ENCODE measurements around the gene FNDC1. TPM values are rescaled to one million over a fixed set of nuclear protein-coding genes. Genes with fewer than 3 reads are reported as not detected.
A peak's percentile ranks its signal among the peaks of the same experiment; 100 is the strongest.

The FNDC1 gene
- total RNA-seq, 1 donor from 2014 or later, result not detected

DNA sequence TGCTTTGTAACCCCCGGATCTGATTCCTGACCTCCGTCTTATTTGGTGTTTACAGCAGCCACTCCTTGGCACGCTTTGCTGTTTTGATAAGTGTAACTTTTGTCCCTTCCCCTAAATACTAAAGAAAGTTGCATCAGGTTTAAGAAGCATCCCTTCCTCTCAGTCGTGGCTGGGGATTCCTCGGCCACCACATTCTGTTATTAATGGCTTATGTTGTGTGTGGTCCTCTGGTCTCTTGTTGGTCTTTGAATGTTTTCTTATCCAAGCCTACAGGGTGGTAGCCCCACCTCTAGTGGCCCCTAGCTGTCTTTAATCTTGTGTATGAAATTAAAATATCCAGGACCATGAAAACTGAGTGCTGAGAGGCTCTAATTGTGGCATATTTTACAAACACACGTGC, 37.5 kb upstream of the FNDC1 start:
- Histone ChIP-seq H4K20me1 (ENCODE audit: low read depth) (no peaks in the 10 kb centered on the region), H3K27ac (no peak overlapping the region), H3K4me2 (no peak overlapping the region), H3K9me3 (ENCODE audit: low read depth) (no peaks in the 10 kb centered on the region), H3F3A (ENCODE audit: low read depth) (no peaks in the 10 kb centered on the region), H3K27me3 (no peaks in the 10 kb centered on the region), H3K79me2 (ENCODE audit: low read depth) (no peaks in the 10 kb centered on the region), H3K4me1 (no peaks in the 10 kb centered on the region), H3K4me3 (no peak overlapping the region), H3K9ac (no peak overlapping the region), H3K36me3 (no peaks in the 10 kb centered on the region), H2AFZ (replicated peaks) (no peak overlapping the region)
- TF ChIP-seq EZH2 (IDR thresholded peaks at IDR 0.05), result no peak
- TF ChIP-seq, protein P1, sequence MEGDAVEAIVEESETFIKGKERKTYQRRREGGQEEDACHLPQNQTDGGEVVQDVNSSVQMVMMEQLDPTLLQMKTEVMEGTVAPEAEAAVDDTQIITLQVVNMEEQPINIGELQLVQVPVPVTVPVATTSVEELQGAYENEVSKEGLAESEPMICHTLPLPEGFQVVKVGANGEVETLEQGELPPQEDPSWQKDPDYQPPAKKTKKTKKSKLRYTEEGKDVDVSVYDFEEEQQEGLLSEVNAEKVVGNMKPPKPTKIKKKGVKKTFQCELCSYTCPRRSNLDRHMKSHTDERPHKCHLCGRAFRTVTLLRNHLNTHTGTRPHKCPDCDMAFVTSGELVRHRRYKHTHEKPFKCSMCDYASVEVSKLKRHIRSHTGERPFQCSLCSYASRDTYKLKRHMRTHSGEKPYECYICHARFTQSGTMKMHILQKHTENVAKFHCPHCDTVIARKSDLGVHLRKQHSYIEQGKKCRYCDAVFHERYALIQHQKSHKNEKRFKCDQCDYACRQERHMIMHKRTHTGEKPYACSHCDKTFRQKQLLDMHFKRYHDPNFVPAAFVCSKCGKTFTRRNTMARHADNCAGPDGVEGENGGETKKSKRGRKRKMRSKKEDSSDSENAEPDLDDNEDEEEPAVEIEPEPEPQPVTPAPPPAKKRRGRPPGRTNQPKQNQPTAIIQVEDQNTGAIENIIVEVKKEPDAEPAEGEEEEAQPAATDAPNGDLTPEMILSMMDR (IDR thresholded peaks at IDR 0.05), result no peak
- no peak for TF ChIP-seq EZH2phosphoT487 (IDR thresholded peaks at IDR 0.05)
- Mint-ChIP-seq H3K4me3 (no peak overlapping the region), H3K27me3 (ENCODE audit: insufficient read depth, low read depth) (no peaks in the 10 kb centered on the region), H3K27ac (no peak overlapping the region), H3K9me3 (no peaks in the 10 kb centered on the region), H3K36me3 (no peaks in the 10 kb centered on the region), H3K4me1 (peaks cover 3% of the 10 kb centered on the region)
- no peak for DNase-seq (ENCODE audit: low spot score)

DNA sequence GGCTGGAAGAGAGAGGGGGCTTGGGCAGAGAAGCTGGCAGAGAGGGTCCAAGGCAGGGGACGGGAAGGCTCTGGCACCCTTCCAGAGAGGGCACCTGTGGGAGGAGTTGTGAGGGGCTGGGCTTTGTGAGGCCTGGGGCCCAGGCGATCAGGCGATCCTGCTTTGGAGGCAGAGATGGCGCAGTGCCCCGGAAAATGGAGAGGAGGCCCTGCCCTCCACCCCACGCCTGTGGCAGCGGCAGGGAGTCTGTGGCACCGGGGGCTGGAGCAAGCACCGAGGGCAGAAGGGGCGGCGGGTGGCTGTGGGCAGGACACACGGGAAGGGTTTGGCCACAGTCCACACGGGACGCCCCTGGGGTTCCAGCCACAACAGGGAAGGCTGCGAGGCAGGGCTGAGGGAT, 36.5 kb upstream of the FNDC1 start:
- Histone ChIP-seq H4K20me1 (ENCODE audit: low read depth) (no peaks in the 10 kb centered on the region), H3K79me2 (ENCODE audit: low read depth) (no peaks in the 10 kb centered on the region), H3K27ac (no peak overlapping the region), H3K9ac (no peak overlapping the region), H3F3A (ENCODE audit: low read depth) (no peaks in the 10 kb centered on the region), H2AFZ (replicated peaks) (no peak overlapping the region), H3K9me3 (ENCODE audit: low read depth) (no peaks in the 10 kb centered on the region), H3K36me3 (no peaks in the 10 kb centered on the region), H3K4me3 (no peak overlapping the region), H3K4me1 (no peaks in the 10 kb centered on the region), H3K4me2 (no peak overlapping the region), H3K27me3 (no peaks in the 10 kb centered on the region)
- no peaks in the 10 kb centered on the region for H3K36me3 Mint-ChIP-seq
- H3K4me3 Mint-ChIP-seq, result no peak overlapping the region
- no peak for DNase-seq (ENCODE audit: low spot score)
- H3K27ac Mint-ChIP-seq, result no peak overlapping the region
- no peaks in the 10 kb centered on the region for H3K9me3 Mint-ChIP-seq
- no peaks in the 10 kb centered on the region for H3K4me1 Mint-ChIP-seq
- no peaks in the 10 kb centered on the region for H3K27me3 Mint-ChIP-seq (ENCODE audit: insufficient read depth, low read depth)
- no peak for TF ChIP-seq EZH2 (IDR thresholded peaks at IDR 0.05)
- TF ChIP-seq, protein P1 (IDR thresholded peaks at IDR 0.05), result no peak
- no peak for TF ChIP-seq EZH2phosphoT487 (IDR thresholded peaks at IDR 0.05)

- no peaks in the 10 kb centered on the region for H4K20me1 ChIP-seq (ENCODE audit: low read depth)
- H3K4me3 ChIP-seq, result no peak overlapping the region
- Mint-ChIP-seq H3K4me3 (no peak overlapping the region), H3K36me3 (no peaks in the 10 kb centered on the region), H3K27ac (no peak overlapping the region), H3K9me3 (no peaks in the 10 kb centered on the region), H3K27me3 (ENCODE audit: insufficient read depth, low read depth) (no peaks in the 10 kb centered on the region), H3K4me1 (no peaks in the 10 kb centered on the region)
- no peaks in the 10 kb centered on the region for H3K9me3 ChIP-seq (ENCODE audit: low read depth)
- H3K27me3 ChIP-seq, result peaks cover 7% of the 10 kb centered on the region
- no peak overlapping the region for H3K27ac ChIP-seq
- no peaks in the 10 kb centered on the region for H3K79me2 ChIP-seq (ENCODE audit: low read depth)
- no peak overlapping the region for H3K9ac ChIP-seq
- no peak for TF ChIP-seq EZH2 (IDR thresholded peaks at IDR 0.05)
- TF ChIP-seq, protein P1 (IDR thresholded peaks at IDR 0.05), result peak; percentile 94
- no peak overlapping the region for H3K4me2 ChIP-seq
- H3K4me1 ChIP-seq, result no peaks in the 10 kb centered on the region
- peak overlapping the region; percentile 45 for H2AFZ ChIP-seq (replicated peaks)
- H3K36me3 ChIP-seq, result no peaks in the 10 kb centered on the region
- H3F3A ChIP-seq (ENCODE audit: low read depth), result no peaks in the 10 kb centered on the region
- DNase-seq (ENCODE audit: low spot score), result peak; percentile 76
Observed at GRCh38 chr6:159134701-159135364, 34.4 kb upstream of the FNDC1 start.

All from neural progenitor cell (in vitro differentiated cells).